ENCODE results near the gene WASHC4. TPM values are rescaled to one million over a fixed set of nuclear protein-coding genes. Genes with fewer than 3 reads are reported as not detected.

Gene WASHC4
- total RNA-seq (2014; rRNA removed; shearing (Covaris generic)), result 81.7 and 94.2 TPM in 2 replicates
- polyA plus RNA-seq (2014; cell fraction: nucleus; rRNA removed), result 51.9 and 96.4 TPM in 2 replicates

- peak; percentile 92 for DNase-seq (ENCODE audit: extremely low read depth, low read depth)
Observed at GRCh38 chr12:105107494-105108371, at the start of gene WASHC4. WASHC4 (plus strand) TSS chr12:105107731; CDS start chr12:105107801, 70 bp downstream.

GRCh38 chr12:105060715-105061378 lies 46.7 kb upstream of the WASHC4 start:
- DNase-seq (ENCODE audit: extremely low read depth, low read depth), result no peak

GRCh38 chr12:105064564-105065178 lies 42.9 kb upstream of the WASHC4 start:
- DNase-seq (ENCODE audit: extremely low read depth, low read depth), result no peak

GRCh38 chr12:105067511-105068031 lies 40.0 kb upstream of the WASHC4 start:
- no peak for DNase-seq (ENCODE audit: extremely low read depth, low read depth)

GRCh38 chr12:105069936-105070702 lies 37.4 kb upstream of the WASHC4 start:
- DNase-seq (ENCODE audit: extremely low read depth, low read depth), result no peak

- DNase-seq (ENCODE audit: extremely low read depth, low read depth), result no peak
Observed at GRCh38 chr12:105071981-105072380, 35.5 kb upstream of the WASHC4 start.

- DNase-seq (ENCODE audit: extremely low read depth, low read depth), result no peak
Observed at GRCh38 chr12:105072888-105073488, 34.5 kb upstream of the WASHC4 start.

GRCh38 chr12:105076098-105076497 lies 31.4 kb upstream of the WASHC4 start:
- no peak for DNase-seq (ENCODE audit: extremely low read depth, low read depth)

GRCh38 chr12:105076913-105077312 lies 30.6 kb upstream of the WASHC4 start:
- DNase-seq (ENCODE audit: extremely low read depth, low read depth), result no peak

- DNase-seq (ENCODE audit: extremely low read depth, low read depth), result no peak
Observed at GRCh38 chr12:105077435-105077834, 30.1 kb upstream of the WASHC4 start.

GRCh38 chr12:105078712-105079570 lies 28.6 kb upstream of the WASHC4 start:
- DNase-seq (ENCODE audit: extremely low read depth, low read depth), result no peak

GRCh38 chr12:105083031-105083430 lies 24.5 kb upstream of the WASHC4 start:
- DNase-seq (ENCODE audit: extremely low read depth, low read depth), result peak; percentile 11

GRCh38 chr12:105083551-105084105 lies 23.9 kb upstream of the WASHC4 start:
- DNase-seq (ENCODE audit: extremely low read depth, low read depth), result peak; percentile 74

- peak; percentile 80 for DNase-seq (ENCODE audit: extremely low read depth, low read depth)
Observed at GRCh38 chr12:105084251-105085250, 23.0 kb upstream of the WASHC4 start, which contains the start of gene ALDH1L2. ALDH1L2 (minus strand) TSS chr12:105084458; CDS start chr12:105084436, 22 bp downstream.

GRCh38 chr12:105085501-105085900 lies 22.0 kb upstream of the WASHC4 start:
- no peak for DNase-seq (ENCODE audit: extremely low read depth, low read depth)

- no peak for DNase-seq (ENCODE audit: extremely low read depth, low read depth)
Observed at GRCh38 chr12:105089817-105090216, 17.7 kb upstream of the WASHC4 start.

GRCh38 chr12:105090361-105090760 lies 17.2 kb upstream of the WASHC4 start:
- no peak for DNase-seq (ENCODE audit: extremely low read depth, low read depth)

Measured in NCI-H460 (cell line).